Glutamatergic neuron (in vitro differentiated cells): ENCODE measurements around the gene YTHDC2. TPM values are rescaled to one million over a fixed set of nuclear protein-coding genes. Genes with fewer than 3 reads are reported as not detected.

ENCODE experiments used
- DNase-seq: peaks from one replicate; pipeline ENCODE4 v3.0.0; 2022
- H3K27ac Mint-ChIP-seq: one replicate; pipeline ENCODE4 v1.8.0; 2020; ENCODE audit warnings: mild to moderate bottlenecking, mixed read lengths, inconsistent platforms; ENCODE audit not compliant: unreplicated experiment
- H3K27me3 Mint-ChIP-seq: one replicate; pipeline ENCODE4 v1.8.0; 2020; ENCODE audit warnings: mild to moderate bottlenecking, moderate library complexity, mixed read lengths, inconsistent platforms; ENCODE audit not compliant: unreplicated experiment
- H3K36me3 Mint-ChIP-seq: one replicate; pipeline ENCODE4 v1.8.0; 2020; ENCODE audit warnings: mild to moderate bottlenecking, mixed read lengths, inconsistent platforms; ENCODE audit not compliant: unreplicated experiment
- H3K4me1 Mint-ChIP-seq: one replicate; pipeline ENCODE4 v1.8.0; 2020; ENCODE audit warnings: mild to moderate bottlenecking, low read depth, mixed read lengths, inconsistent platforms; ENCODE audit not compliant: unreplicated experiment
- H3K4me3 Mint-ChIP-seq: one replicate; pipeline ENCODE4 v1.8.0; 2020; ENCODE audit warnings: mild to moderate bottlenecking, mixed read lengths, inconsistent platforms; ENCODE audit not compliant: unreplicated experiment
- H3K9me3 Mint-ChIP-seq: one replicate; pipeline ENCODE4 v1.8.0; 2020; ENCODE audit warnings: mild to moderate bottlenecking, moderate library complexity, mixed read lengths, inconsistent platforms; ENCODE audit not compliant: unreplicated experiment
- total RNA-seq: library from RNA; stranded (reverse); fragmentation: NEBNext Ultra II Directional; extraction: Animal tissue kit (Norgen Biotek cat#: 25700); gene quantifications from one replicate; pipeline ENCODE4 v1.2.1, GENCODE V29; 2021; ENCODE audit not compliant: unreplicated experiment
- TF ChIP-seq, protein P1 (sequence below): fragments of 200-600 bp; sonication (generic); IDR thresholded peaks from one replicate; pipeline ENCODE4 v1.5.0; 2021; ENCODE audit not compliant: partially characterized antibody, unreplicated experiment

YTHDC2 gene
- total RNA-seq, 1 donor from 2014 or later, result 39.9 TPM

DNA sequence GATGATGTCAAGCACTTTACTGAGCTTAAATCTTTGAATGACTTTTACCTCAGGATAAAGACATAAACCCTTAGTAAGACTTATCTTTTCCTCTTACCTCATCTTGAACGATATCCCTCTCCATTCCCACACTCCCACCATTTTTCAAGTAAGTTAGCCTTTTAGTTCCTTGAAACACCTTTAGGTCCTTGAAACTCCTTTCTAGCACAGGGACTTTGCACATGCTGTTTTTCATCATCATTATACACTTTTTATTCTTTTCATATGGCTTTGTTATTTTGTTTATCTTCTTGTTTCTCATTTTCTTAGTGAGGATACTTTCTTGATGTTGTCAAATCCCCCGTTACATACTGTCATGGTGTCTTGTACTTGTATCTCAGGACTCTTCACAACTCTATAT lies 24.8 kb downstream of the YTHDC2 start:
- H3K4me3 Mint-ChIP-seq, result no peak overlapping the region
- TF ChIP-seq, protein P1, sequence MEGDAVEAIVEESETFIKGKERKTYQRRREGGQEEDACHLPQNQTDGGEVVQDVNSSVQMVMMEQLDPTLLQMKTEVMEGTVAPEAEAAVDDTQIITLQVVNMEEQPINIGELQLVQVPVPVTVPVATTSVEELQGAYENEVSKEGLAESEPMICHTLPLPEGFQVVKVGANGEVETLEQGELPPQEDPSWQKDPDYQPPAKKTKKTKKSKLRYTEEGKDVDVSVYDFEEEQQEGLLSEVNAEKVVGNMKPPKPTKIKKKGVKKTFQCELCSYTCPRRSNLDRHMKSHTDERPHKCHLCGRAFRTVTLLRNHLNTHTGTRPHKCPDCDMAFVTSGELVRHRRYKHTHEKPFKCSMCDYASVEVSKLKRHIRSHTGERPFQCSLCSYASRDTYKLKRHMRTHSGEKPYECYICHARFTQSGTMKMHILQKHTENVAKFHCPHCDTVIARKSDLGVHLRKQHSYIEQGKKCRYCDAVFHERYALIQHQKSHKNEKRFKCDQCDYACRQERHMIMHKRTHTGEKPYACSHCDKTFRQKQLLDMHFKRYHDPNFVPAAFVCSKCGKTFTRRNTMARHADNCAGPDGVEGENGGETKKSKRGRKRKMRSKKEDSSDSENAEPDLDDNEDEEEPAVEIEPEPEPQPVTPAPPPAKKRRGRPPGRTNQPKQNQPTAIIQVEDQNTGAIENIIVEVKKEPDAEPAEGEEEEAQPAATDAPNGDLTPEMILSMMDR, result no peak
- peaks cover 2% of the 10 kb centered on the region for H3K9me3 Mint-ChIP-seq
- no peaks in the 10 kb centered on the region for H3K4me1 Mint-ChIP-seq
- H3K27me3 Mint-ChIP-seq, result no peaks in the 10 kb centered on the region
- no peak for DNase-seq
- H3K27ac Mint-ChIP-seq, result no peak overlapping the region
- peaks cover 5% of the 10 kb centered on the region for H3K36me3 Mint-ChIP-seq

DNA sequence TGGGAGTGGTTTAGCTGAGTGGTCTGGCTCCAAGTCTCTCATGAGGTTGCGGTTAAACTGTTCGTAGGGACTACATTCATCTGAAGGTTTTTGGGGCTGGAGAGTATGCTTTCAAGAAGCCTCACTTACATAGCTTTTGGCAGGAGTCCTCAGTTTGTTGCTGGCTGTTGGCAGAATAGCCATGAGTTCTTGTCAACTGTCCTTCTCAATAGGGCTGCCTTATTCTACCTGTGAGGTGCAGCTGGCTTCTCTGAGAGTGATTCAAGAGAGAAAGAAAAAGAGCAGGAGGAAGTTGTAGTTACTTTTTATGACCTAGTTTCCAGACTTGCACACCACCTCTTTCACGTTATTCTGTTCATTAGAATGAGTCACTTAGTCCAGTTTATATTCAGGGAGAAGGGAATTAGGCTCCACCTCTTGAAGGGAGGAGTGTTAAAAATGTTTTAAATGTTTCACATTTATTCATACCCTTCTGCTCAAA lies 33.2 kb downstream of the YTHDC2 start:
- H3K4me1 Mint-ChIP-seq, result no peaks in the 10 kb centered on the region
- TF ChIP-seq, protein P1, result no peak
- H3K27ac Mint-ChIP-seq, result no peak overlapping the region
- no peak overlapping the region for H3K4me3 Mint-ChIP-seq
- no peak for DNase-seq
- peaks cover 4% of the 10 kb centered on the region for H3K36me3 Mint-ChIP-seq
- no peaks in the 10 kb centered on the region for H3K9me3 Mint-ChIP-seq
- H3K27me3 Mint-ChIP-seq, result no peaks in the 10 kb centered on the region

DNA sequence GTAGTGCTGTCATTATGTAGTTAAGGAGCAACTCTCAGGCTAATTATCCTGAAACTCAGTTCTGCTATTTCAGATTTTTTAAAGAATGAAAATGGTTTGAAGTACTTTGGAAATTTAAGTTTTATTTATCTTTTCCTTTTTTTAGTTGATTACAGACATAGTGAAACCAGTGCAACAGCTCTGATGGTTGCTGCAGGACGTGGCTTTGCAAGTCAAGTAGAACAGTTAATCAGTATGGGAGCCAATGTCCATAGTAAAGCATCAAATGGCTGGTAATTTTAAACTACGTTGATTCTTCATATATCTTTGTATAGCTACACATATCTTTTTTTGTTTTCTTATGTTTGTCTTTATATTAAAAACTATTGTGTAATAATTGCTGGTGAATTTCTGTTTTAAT lies 34.9 kb downstream of the YTHDC2 start:
- TF ChIP-seq, protein P1, result no peak
- Mint-ChIP-seq H3K27ac (no peak overlapping the region), H3K36me3 (peaks cover 4% of the 10 kb centered on the region), H3K9me3 (no peaks in the 10 kb centered on the region), H3K4me3 (no peak overlapping the region), H3K4me1 (no peaks in the 10 kb centered on the region), H3K27me3 (no peaks in the 10 kb centered on the region)
- DNase-seq, result no peak

DNA sequence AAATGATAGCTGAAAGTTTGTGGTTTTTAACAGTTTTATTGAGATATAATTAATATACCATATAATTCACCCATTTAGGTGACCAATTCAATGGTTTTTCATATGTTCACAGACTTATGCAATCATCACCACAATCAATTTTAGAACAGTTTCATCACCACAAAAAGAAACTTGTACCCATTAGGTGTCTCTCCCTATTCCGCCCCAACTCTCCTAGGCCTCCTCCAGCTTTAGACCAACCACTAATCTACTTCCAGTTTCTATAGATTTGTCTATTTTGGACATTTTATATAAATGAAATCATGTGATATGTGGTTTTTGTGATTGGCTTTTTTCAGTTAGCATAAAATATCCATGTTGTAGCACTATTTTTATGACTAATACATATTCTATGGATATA lies 38.6 kb downstream of the YTHDC2 start:
- H3K4me1 Mint-ChIP-seq, result no peaks in the 10 kb centered on the region
- no peaks in the 10 kb centered on the region for H3K36me3 Mint-ChIP-seq
- no peaks in the 10 kb centered on the region for H3K27me3 Mint-ChIP-seq
- DNase-seq, result no peak
- TF ChIP-seq, protein P1, result no peak
- H3K4me3 Mint-ChIP-seq, result no peak overlapping the region
- H3K27ac Mint-ChIP-seq, result no peak overlapping the region
- no peaks in the 10 kb centered on the region for H3K9me3 Mint-ChIP-seq

DNA sequence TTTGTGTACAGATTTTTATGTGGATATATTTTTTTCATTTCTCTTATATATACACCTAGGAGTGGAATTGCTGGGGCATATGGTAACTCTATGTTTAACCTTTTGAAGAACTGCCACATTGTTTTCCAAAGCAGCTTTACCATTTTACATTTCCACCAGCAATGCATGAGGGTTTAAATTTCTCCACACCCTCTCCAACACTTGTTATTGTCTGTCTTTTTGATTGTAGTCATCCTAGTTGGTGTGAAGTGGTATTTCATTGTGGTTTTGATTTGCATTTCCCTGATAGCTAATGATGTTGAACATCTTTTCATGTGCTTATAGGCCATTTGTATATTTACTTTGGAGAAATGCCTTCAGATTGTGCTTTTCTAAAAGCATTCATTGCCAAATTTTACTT lies 39.1 kb downstream of the YTHDC2 start:
- Mint-ChIP-seq H3K4me1 (no peaks in the 10 kb centered on the region), H3K36me3 (no peaks in the 10 kb centered on the region), H3K9me3 (no peaks in the 10 kb centered on the region), H3K27ac (no peak overlapping the region), H3K27me3 (no peaks in the 10 kb centered on the region), H3K4me3 (no peak overlapping the region)
- TF ChIP-seq, protein P1, result no peak
- DNase-seq, result no peak
